ENCODE data around the gene GULP1.

GULP1 gene

DNA sequence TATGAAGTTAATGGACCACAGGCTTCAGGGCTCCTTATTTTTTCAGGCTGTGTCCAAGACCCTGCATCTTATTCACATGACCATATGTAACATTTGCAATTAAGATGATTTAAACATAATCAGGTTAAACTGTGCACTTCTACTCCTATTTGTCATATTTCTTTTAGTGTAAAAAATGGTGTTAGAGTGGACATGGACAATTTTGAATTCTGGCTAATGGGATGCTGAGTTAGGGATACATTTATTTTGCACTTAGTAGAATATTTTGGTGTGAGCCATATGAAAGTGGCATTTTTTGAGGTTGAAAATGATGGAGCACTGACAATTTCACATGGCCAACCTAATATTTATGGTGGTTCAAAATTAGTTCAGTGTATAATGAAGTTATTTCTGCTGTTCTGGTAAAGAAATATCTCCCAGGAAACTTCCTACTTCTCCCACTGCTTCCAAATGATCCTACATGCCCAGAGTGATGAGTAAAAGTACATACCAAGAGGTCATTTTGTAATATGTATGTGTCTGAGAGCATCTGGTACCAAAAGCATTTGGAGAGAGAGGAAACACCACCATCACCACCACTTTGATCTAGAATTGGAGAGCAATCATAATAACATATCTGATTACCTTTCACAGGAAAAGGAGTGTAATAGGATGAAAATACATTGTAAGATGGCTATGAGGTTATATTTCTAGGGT, 36.0 kb downstream of the GULP1 start:
- no peak overlapping the region for H3K27ac Mint-ChIP-seq
- DNase-seq (no peak), ATAC-seq (no peak)
- no peaks in the 10 kb centered on the region for H3K27me3 Mint-ChIP-seq
- H3K9me3 Mint-ChIP-seq: no peaks in the 10 kb centered on the region
- H3K4me1 Mint-ChIP-seq: no peaks in the 10 kb centered on the region
- H3K4me3 Mint-ChIP-seq: no peak overlapping the region

GRCh38 chr2:188328419-188328818, 36.7 kb downstream of the GULP1 start:
- no peaks in the 10 kb centered on the region for H3K4me1 Mint-ChIP-seq
- no peak for ATAC-seq
- H3K9me3 Mint-ChIP-seq: no peaks in the 10 kb centered on the region
- no peak overlapping the region for H3K4me3 Mint-ChIP-seq
- H3K27ac Mint-ChIP-seq: no peak overlapping the region
- H3K27me3 Mint-ChIP-seq: no peaks in the 10 kb centered on the region
- no peak for DNase-seq

DNA sequence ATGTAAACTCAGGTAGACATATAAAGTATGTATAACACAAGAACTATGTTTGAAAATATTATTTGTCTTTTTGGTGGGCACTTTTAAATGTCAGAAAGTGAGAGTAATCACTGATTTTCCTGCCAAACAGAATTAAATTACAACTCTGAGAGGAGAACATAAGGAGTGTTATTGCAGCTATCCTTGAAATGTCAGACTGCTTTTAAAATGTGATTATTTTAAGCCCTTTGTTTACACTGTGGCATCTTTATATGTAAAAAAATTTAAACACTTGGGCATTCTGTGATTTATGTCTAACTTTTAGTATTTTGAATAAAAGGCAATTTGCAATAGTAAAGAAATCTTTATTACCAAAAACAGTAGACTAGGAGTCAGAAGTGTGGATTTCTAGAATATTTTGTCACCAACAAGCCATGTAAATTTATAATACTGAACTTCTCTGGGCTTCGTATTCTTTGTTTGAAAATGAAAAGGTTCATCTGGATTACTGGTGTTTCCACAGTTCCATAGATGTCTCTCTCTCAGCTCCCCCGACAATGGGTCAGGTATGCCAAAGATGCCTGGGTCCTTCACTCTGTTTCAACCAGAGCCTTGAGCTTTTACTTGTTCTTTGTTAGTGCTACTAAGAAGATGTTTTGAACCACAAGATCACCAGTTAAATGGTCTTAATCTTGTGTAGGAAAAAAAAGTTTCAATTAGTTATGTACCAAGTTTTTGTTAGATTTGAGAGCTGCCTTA, 38.8 kb downstream of the GULP1 start:
- Mint-ChIP-seq H3K27ac (no peak overlapping the region), H3K9me3 (no peaks in the 10 kb centered on the region), H3K27me3 (no peaks in the 10 kb centered on the region), H3K4me3 (no peak overlapping the region), H3K4me1 (no peaks in the 10 kb centered on the region)
- no peak for DNase-seq
- ATAC-seq: no peak

DNA sequence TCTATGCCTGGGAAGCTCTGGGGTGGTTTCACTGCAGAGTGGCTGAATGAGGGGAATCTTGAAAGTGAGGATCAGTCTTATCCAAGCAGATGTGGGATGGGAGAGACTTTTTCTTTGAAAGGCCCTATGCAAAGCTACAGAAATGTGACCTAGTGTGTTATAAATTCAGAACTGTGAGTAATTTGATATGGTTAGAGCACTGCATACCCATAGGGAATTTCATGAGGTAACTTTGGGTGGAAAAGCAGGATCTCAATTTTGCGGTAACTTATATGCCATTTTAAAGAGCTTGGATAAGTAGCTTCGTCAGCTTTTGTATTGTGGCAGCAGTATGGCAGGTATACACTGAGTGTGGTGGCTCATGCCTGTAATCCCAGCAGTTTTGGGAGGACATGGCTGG, 40.9 kb downstream of the GULP1 start:
- DNase-seq: no peak
- no peaks in the 10 kb centered on the region for H3K4me1 Mint-ChIP-seq
- no peaks in the 10 kb centered on the region for H3K9me3 Mint-ChIP-seq
- no peak for ATAC-seq
- no peaks in the 10 kb centered on the region for H3K27me3 Mint-ChIP-seq
- H3K27ac Mint-ChIP-seq: no peak overlapping the region
- H3K4me3 Mint-ChIP-seq: no peak overlapping the region

- no peak overlapping the region for H3K4me3 Mint-ChIP-seq
- H3K27ac Mint-ChIP-seq: no peak overlapping the region
- H3K4me1 Mint-ChIP-seq: no peaks in the 10 kb centered on the region
- DNase-seq (no peak), ATAC-seq (no peak)
- H3K27me3 Mint-ChIP-seq: no peaks in the 10 kb centered on the region
- H3K9me3 Mint-ChIP-seq: no peaks in the 10 kb centered on the region
These were observed 42.3 kb downstream of the GULP1 start for GRCh38 chr2:188333751-188334524.

DNA sequence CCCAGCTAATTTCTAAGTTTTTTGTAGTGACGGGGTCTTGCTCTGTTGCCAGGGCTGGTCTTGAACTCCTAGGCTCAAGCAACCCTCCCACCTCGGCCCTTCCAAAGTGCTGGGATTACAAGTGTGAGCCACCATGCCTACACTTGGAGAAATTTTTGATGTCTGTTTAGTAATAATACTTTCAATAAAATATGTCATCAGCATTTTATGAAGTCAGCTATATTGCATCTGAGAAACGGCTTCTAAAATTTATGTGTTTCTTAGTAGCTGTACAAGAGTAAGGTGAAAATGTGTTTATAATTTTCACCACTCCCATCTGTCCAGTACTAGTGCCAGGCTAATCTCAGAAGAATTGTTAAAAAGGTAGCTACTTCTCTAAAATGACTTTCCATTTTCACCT, 46.8 kb downstream of the GULP1 start:
- no peak for ATAC-seq
- DNase-seq: no peak
- no peak overlapping the region for H3K4me3 Mint-ChIP-seq
- H3K27me3 Mint-ChIP-seq: no peaks in the 10 kb centered on the region
- H3K4me1 Mint-ChIP-seq: no peaks in the 10 kb centered on the region
- no peaks in the 10 kb centered on the region for H3K9me3 Mint-ChIP-seq
- H3K27ac Mint-ChIP-seq: no peak overlapping the region

- Mint-ChIP-seq H3K9me3 (no peaks in the 10 kb centered on the region), H3K4me3 (no peak overlapping the region), H3K4me1 (no peaks in the 10 kb centered on the region), H3K27me3 (no peaks in the 10 kb centered on the region), H3K27ac (no peak overlapping the region)
- ATAC-seq (no peak), DNase-seq (no peak)
These were observed 48.6 kb downstream of the GULP1 start for GRCh38 chr2:188340257-188340656.

- no peak overlapping the region for H3K27ac Mint-ChIP-seq
- H3K9me3 Mint-ChIP-seq: no peaks in the 10 kb centered on the region
- ATAC-seq: no peak
- no peaks in the 10 kb centered on the region for H3K4me1 Mint-ChIP-seq
- H3K4me3 Mint-ChIP-seq: no peak overlapping the region
- no peaks in the 10 kb centered on the region for H3K27me3 Mint-ChIP-seq
- DNase-seq: no peak
These were observed 53.3 kb downstream of the GULP1 start for GRCh38 chr2:188345020-188345419.

DNA sequence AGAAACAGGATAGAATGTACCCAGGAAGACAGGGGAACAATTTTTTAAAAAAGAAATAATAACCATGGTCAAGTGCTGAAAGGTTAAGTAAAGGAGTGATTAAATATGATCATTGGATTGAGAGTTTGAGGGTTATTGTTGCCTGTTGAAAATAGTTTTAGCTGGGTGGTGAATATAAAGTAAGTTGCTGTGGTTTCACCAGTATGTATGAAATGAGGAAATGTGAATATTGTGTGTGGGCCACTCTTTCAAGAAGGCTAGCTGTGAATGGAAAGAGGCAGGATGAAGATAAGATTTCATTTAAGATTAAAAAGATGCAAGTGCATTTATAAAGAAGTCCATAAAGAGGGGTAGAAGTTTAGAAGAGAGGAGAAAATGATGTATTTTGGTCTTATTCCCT, 53.8 kb downstream of the GULP1 start:
- DNase-seq (no peak), ATAC-seq (no peak)
- no peaks in the 10 kb centered on the region for H3K9me3 Mint-ChIP-seq
- no peaks in the 10 kb centered on the region for H3K27me3 Mint-ChIP-seq
- no peak overlapping the region for H3K4me3 Mint-ChIP-seq
- H3K27ac Mint-ChIP-seq: no peak overlapping the region
- no peaks in the 10 kb centered on the region for H3K4me1 Mint-ChIP-seq

GRCh38 chr2:188345831-188346458, 54.3 kb downstream of the GULP1 start:
- ATAC-seq (no peak), DNase-seq (no peak)
- Mint-ChIP-seq H3K4me3 (no peak overlapping the region), H3K9me3 (no peaks in the 10 kb centered on the region), H3K27me3 (no peaks in the 10 kb centered on the region), H3K27ac (no peak overlapping the region), H3K4me1 (no peaks in the 10 kb centered on the region)

- Mint-ChIP-seq H3K4me3 (no peak overlapping the region), H3K27me3 (no peaks in the 10 kb centered on the region), H3K4me1 (no peaks in the 10 kb centered on the region), H3K27ac (no peak overlapping the region), H3K9me3 (no peaks in the 10 kb centered on the region)
- no peak for ATAC-seq
- no peak for DNase-seq
These were observed 57.3 kb downstream of the GULP1 start for GRCh38 chr2:188349019-188349418.

GRCh38 chr2:188353282-188353681, 61.6 kb downstream of the GULP1 start:
- DNase-seq: no peak
- Mint-ChIP-seq H3K27me3 (no peaks in the 10 kb centered on the region), H3K4me3 (no peak overlapping the region), H3K27ac (no peak overlapping the region), H3K9me3 (no peaks in the 10 kb centered on the region), H3K4me1 (no peaks in the 10 kb centered on the region)
- ATAC-seq: no peak

GRCh38 chr2:188360485-188361263, 69.0 kb downstream of the GULP1 start:
- Mint-ChIP-seq H3K4me1 (no peaks in the 10 kb centered on the region), H3K4me3 (no peak overlapping the region), H3K27me3 (peaks cover 7% of the 10 kb centered on the region), H3K9me3 (no peaks in the 10 kb centered on the region), H3K27ac (no peak overlapping the region)
- ATAC-seq (no peak), DNase-seq (no peak)

- Mint-ChIP-seq H3K4me1 (no peaks in the 10 kb centered on the region), H3K27me3 (peaks cover 11% of the 10 kb centered on the region), H3K9me3 (no peaks in the 10 kb centered on the region), H3K27ac (no peak overlapping the region), H3K4me3 (no peak overlapping the region)
- no peak for ATAC-seq
- no peak for DNase-seq
These were observed 72.5 kb downstream of the GULP1 start for GRCh38 chr2:188364033-188364630.
